Islet precursor cell (in vitro differentiated cells): ENCODE data around the gene ADAP1.

Experiments
- DNase-seq: peaks from one replicate; pipeline ENCODE4 v3.0.0-alpha.2; 2018

Gene ADAP1

DNA sequence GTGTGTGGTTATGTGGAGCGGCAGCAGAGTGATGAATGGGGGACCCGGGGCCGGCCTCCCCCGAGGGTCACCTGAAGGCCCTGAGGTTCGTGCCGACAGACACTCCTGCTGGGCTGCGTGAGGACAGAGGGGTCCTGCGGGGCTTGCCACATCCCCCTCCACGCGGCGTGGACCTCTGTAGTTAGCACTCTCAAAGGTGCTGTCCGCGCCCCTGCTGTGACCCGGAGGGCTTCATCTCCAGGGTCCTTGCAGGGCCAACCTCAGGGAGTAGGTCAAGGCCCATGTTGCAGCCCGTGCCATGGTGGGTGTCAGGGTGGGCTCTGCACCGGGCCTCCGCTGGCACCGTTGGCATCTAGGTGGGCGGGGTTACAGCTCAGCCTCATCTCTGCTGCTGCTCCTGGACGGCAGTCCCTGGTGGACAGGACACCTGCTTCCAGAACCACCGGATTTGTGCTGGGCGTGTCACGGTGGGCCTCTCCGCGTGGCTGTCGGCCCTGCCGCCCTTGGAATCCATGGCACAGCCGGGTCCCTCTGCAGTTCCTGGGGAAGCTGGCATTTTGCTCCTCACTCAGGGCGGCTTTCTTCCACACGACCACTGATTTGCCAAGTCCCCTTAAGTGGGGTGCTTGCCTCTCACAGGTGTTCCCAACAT, 97.9 kb downstream of the ADAP1 start:
- no peak for DNase-seq

GRCh38 chr7:855686-856369, 98.7 kb downstream of the ADAP1 start:
- no peak for DNase-seq

- no peak for DNase-seq
These were observed 100.2 kb downstream of the ADAP1 start for GRCh38 chr7:854118-854775.

GRCh38 chr7:853366-854117, 100.9 kb downstream of the ADAP1 start:
- DNase-seq = no peak

DNA sequence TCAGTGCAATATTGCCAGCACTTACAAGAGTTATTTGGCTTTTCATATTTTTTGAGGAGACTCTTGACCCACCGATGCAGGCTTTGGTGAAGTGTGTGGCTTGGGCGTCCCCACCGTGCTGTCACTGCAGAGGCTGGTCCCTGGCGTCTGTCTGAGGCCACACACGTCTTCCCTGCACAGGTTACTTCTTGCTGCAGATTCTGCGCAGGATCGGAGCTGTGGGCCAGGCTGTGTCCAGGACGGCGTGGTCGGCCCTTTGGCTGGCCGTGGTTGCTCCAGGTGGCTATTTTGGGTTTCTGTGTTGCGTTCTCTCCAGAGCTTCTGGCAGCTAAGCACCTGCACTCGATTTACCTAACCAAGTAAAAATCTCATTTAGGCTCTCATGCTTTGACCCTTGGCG, 103.3 kb downstream of the ADAP1 start:
- DNase-seq = no peak

DNA sequence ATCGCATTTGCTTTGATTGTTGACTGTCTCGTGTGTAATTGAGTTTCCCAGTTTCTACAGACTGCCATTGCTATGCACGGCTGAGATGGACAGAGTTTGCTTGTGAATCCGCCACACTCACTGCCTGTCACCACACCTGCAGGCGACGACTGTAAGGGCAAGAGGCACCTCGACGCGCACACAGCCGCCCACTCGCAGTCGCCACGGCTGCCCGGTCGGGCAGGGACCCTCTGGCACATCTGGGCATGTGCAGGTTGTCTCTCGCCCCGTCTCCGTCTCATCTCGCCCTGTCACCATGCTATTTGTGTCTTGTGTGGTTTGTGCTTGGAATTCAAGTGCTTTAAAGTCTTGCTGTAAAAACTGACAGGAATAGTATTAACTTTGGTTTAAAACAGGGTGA, 104.7 kb downstream of the ADAP1 start:
- no peak for DNase-seq

GRCh38 chr7:849145-849544, 105.3 kb downstream of the ADAP1 start:
- DNase-seq = no peak
